Mesenchymal stem cell (in vitro differentiated cells and primary cell): Measurements from ENCODE around the gene ABCA4.

ENCODE experiments used
- DNase-seq: peaks from one replicate; pipeline ENCODE4 v3.0.0-alpha.2; 2013
- H2AFZ ChIP-seq: one replicate; pipeline ENCODE4 v1.6.1; 2013; ENCODE audit warnings: low read depth, mild to moderate bottlenecking, control low read depth, inconsistent platforms, low read length, moderate library complexity
- H2AK5ac ChIP-seq: 2 replicates; pipeline ENCODE4 v1.6.1; 2013; ENCODE audit warnings: low read length, moderate library complexity, mild to moderate bottlenecking, inconsistent platforms; ENCODE audit not compliant: severe bottlenecking
- H2BK120ac ChIP-seq: one replicate; pipeline ENCODE4 v1.6.1; 2013; ENCODE audit warnings: low read depth, mild to moderate bottlenecking, inconsistent platforms, low read length, moderate library complexity
- H2BK12ac ChIP-seq, 2 experiments: one replicate each; pipeline ENCODE4 v1.6.1; 2013; ENCODE audit warnings: inconsistent platforms in 2 of 2, low read length in 2 of 2, mild to moderate bottlenecking in 2 of 2, moderate library complexity in 2 of 2, control low read depth in 1 of 2
- H2BK15ac ChIP-seq: one replicate; pipeline ENCODE4 v1.6.1; 2013; ENCODE audit warnings: mild to moderate bottlenecking, low read depth, inconsistent platforms; ENCODE audit not compliant: poor library complexity, severe bottlenecking
- H2BK5ac ChIP-seq: 2 replicates; pipeline ENCODE4 v1.6.1; 2013; ENCODE audit warnings: low read depth, mild to moderate bottlenecking, low read length, control low read depth, inconsistent platforms; ENCODE audit not compliant: poor library complexity, severe bottlenecking
- H3K14ac ChIP-seq, 2 experiments: one replicate each; pipeline ENCODE4 v1.6.1; 2013; ENCODE audit warnings: inconsistent platforms in 2 of 2, low read length in 2 of 2, control low read depth in 1 of 2, mild to moderate bottlenecking in 1 of 2, moderate library complexity in 1 of 2
- H3K18ac ChIP-seq, 2 experiments: one replicate each; pipeline ENCODE4 v1.6.1; 2013; ENCODE audit warnings: inconsistent platforms in 2 of 2, low read length in 2 of 2, control low read depth in 1 of 2, low read depth in 1 of 2, mild to moderate bottlenecking in 1 of 2
- H3K23ac ChIP-seq, 2 experiments: one replicate each; pipeline ENCODE4 v1.6.1; 2013; ENCODE audit warnings: inconsistent platforms in 2 of 2, low read length in 2 of 2, mild to moderate bottlenecking in 2 of 2, moderate library complexity in 2 of 2, control low read depth in 1 of 2
- H3K27ac ChIP-seq: 2 replicates; pipeline ENCODE4 v1.5.1; 2013; ENCODE audit warnings: mild to moderate bottlenecking, moderate library complexity, low read length, control low read depth, inconsistent platforms; ENCODE audit not compliant: poor library complexity, severe bottlenecking
- H3K27me3 ChIP-seq, 2 experiments: 2 replicates each; pipeline versions ENCODE4 v1.6.1 to v1.7.0; 2013; ENCODE audit warnings: low read length in 2 of 2, mild to moderate bottlenecking in 2 of 2, moderate library complexity in 2 of 2, control low read depth in 1 of 2, inconsistent platforms in 1 of 2; ENCODE audit not compliant: control insufficient read depth in 1 of 2, insufficient read depth in 1 of 2
- H3K36me3 ChIP-seq, 2 experiments: 2 replicates each; pipeline versions ENCODE4 v1.6.1 to v1.7.0; 2013; ENCODE audit warnings: low read length in 2 of 2, control low read depth in 1 of 2, inconsistent platforms in 1 of 2, low read depth in 1 of 2, mild to moderate bottlenecking in 1 of 2; ENCODE audit not compliant: insufficient read depth in 2 of 2, control insufficient read depth in 1 of 2
- H3K4ac ChIP-seq, 2 experiments: one replicate each; pipeline ENCODE4 v1.6.1; 2013; ENCODE audit warnings: inconsistent platforms in 2 of 2, low read length in 2 of 2, mild to moderate bottlenecking in 2 of 2, moderate library complexity in 2 of 2, control low read depth in 1 of 2, low read depth in 1 of 2
- H3K4me1 ChIP-seq: 2 replicates; pipeline ENCODE4 v1.6.1; 2013; ENCODE audit warnings: low read depth, low read length, control low read depth; ENCODE audit not compliant: control insufficient read depth, insufficient read depth
- H3K4me2 ChIP-seq: 2 replicates; pipeline ENCODE4 v1.6.1; 2013; ENCODE audit warnings: low read length, mild to moderate bottlenecking, inconsistent platforms; ENCODE audit not compliant: poor library complexity, severe bottlenecking
- H3K4me3 ChIP-seq, 2 experiments: 2 replicates each; pipeline versions ENCODE4 v1.5.1 to v1.7.0; 2013; ENCODE audit warnings: low read length in 2 of 2, mild to moderate bottlenecking in 2 of 2, control low read depth in 1 of 2, low read depth in 1 of 2; ENCODE audit not compliant: insufficient read depth in 1 of 2
- H3K79me1 ChIP-seq: replicated peaks from 2 replicates; pipeline ENCODE4 v1.6.1; 2013; ENCODE audit warnings: mild to moderate bottlenecking, control low read depth, low read length, inconsistent platforms; ENCODE audit not compliant: poor library complexity, severe bottlenecking
- H3K9ac ChIP-seq: 2 replicates; pipeline ENCODE4 v1.7.0; 2013; ENCODE audit warnings: mild to moderate bottlenecking, low read length, moderate library complexity
- H3K9me3 ChIP-seq: 2 replicates; pipeline ENCODE4 v1.7.0; 2013; ENCODE audit warnings: mild to moderate bottlenecking, low read length; ENCODE audit not compliant: control insufficient read depth
- H4K8ac ChIP-seq: one replicate; pipeline ENCODE4 v1.6.1; 2013; ENCODE audit warnings: inconsistent platforms, mild to moderate bottlenecking, low read length, moderate library complexity
- H4K91ac ChIP-seq: one replicate; pipeline ENCODE4 v1.6.1; 2013; ENCODE audit warnings: mild to moderate bottlenecking, low read length, inconsistent platforms
- WGBS: methylation state at CpG from one replicate; pipeline ENCODE4 v1.1.7; 2013; ENCODE audit warnings: mixed read lengths; 5-methylcytosine and 5-hydroxymethylcytosine counted together

ABCA4 gene

DNA sequence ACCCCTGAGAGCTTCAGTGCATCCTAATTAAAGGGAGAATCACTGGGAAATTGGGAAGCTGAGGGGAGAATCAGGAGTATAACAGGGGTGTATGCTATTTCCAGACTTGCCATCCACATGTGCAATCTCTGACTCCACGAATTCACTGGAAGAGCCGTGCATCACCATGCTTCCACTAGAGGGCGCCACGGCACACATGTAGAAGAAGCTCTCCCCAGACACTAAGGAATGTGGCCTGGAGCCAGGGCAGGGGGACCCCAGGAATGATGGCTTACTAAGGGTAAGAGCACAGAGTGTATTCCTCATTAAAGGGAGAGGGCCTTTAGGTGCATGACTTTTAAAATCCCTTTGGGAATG, 81.5 kb downstream of the ABCA4 start:
- Histone ChIP-seq H3K4me1 (peaks cover 14% of the 10 kb centered on the region), H3K36me3 (no peaks in the 10 kb centered on the region), H3K9me3 (no peaks in the 10 kb centered on the region), H2AK5ac (no peak overlapping the region), H3K9ac (no peak overlapping the region), H2BK5ac (no peak overlapping the region), H3K27ac (no peak overlapping the region), H3K79me1 (peaks cover 9% of the 10 kb centered on the region), H2BK120ac (no peak overlapping the region), H3K4me3 (no peak overlapping the region), H3K27me3 (peaks cover 0 to 9% of the 10 kb centered on the region in 2 experiments), H4K91ac (no peak overlapping the region), H3K18ac (peak overlapping the region in 1 of 2 experiments; percentile 0), H3K4ac (no peak overlapping the region), H2BK15ac (no peak overlapping the region), H2BK12ac (peak overlapping the region in 1 of 2 experiments; percentile 29), H2AFZ (no peak overlapping the region), H3K14ac (no peak overlapping the region), H3K23ac (no peak overlapping the region), H3K4me2 (no peak overlapping the region), H4K8ac (no peak overlapping the region)
- DNase-seq, result peak; percentile 78
- WGBS, result 2% methylated on average over 4 of the region's 4 CpGs

DNA sequence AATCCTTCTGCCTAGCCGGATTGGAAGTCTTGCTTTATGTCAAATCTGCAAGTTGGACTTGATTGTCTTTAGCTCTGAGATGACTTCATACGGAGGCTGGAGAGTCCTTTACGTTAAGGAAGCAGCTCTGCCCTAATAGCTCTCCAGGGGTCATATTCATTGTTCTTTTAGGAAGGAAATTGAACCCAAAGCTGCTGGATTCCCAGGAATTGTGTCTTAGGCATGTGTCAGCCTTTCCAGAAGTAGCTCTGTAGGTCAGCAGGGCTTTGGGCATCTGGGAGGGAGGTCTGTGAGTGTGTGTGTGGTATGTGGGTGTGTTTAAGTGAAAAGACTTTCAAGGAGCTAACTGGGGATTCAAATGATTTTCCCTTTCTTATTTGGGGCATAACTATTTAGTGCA, 82.4 kb downstream of the ABCA4 start:
- Histone ChIP-seq H3K79me1 (peaks cover 9% of the 10 kb centered on the region), H3K27me3 (peaks cover 0 to 9% of the 10 kb centered on the region in 2 experiments), H3K36me3 (no peaks in the 10 kb centered on the region), H2BK5ac (no peak overlapping the region), H2BK12ac (peak overlapping the region in 1 of 2 experiments; percentile 32), H3K9me3 (no peaks in the 10 kb centered on the region), H3K4me2 (no peak overlapping the region), H3K4me3 (no peak overlapping the region), H3K4ac (no peak overlapping the region), H4K91ac (no peak overlapping the region), H3K9ac (no peak overlapping the region), H3K18ac (peak overlapping the region in 1 of 2 experiments; percentile 11), H3K27ac (no peak overlapping the region), H3K4me1 (peaks cover 10% of the 10 kb centered on the region), H3K14ac (no peak overlapping the region), H4K8ac (no peak overlapping the region), H2AFZ (no peak overlapping the region), H3K23ac (no peak overlapping the region), H2BK15ac (no peak overlapping the region), H2AK5ac (no peak overlapping the region), H2BK120ac (no peak overlapping the region)
- peak; percentile 71 for DNase-seq
- 35% methylated on average over 3 of the region's 3 CpGs for WGBS

GRCh38 chr1:94037392-94038229, 83.3 kb downstream of the ABCA4 start:
- H3K4ac ChIP-seq, result peak overlapping the region in 1 of 2 experiments; percentile 9
- H4K91ac ChIP-seq, result no peak overlapping the region
- peak overlapping the region; percentile 61 to 76 for H2BK12ac ChIP-seq
- H2BK5ac ChIP-seq, result no peak overlapping the region
- H3K27ac ChIP-seq, result no peak overlapping the region
- peaks cover 9% of the 10 kb centered on the region for H3K79me1 ChIP-seq
- H3K4me1 ChIP-seq, result peaks cover 7% of the 10 kb centered on the region
- 93% methylated on average over 7 of the region's 9 CpGs for WGBS
- H3K9me3 ChIP-seq, result no peaks in the 10 kb centered on the region
- H3K14ac ChIP-seq, result no peak overlapping the region
- no peak overlapping the region for H3K23ac ChIP-seq
- no peaks in the 10 kb centered on the region for H3K36me3 ChIP-seq
- no peak overlapping the region for H2BK15ac ChIP-seq
- peaks cover 0 to 9% of the 10 kb centered on the region in 2 experiments for H3K27me3 ChIP-seq
- H2AFZ ChIP-seq, result no peak overlapping the region
- H4K8ac ChIP-seq, result no peak overlapping the region
- no peak overlapping the region for H2AK5ac ChIP-seq
- no peak overlapping the region for H3K9ac ChIP-seq
- no peak overlapping the region for H3K4me3 ChIP-seq
- H3K4me2 ChIP-seq, result no peak overlapping the region
- H3K18ac ChIP-seq, result peak overlapping the region in 1 of 2 experiments; percentile 41
- no peak overlapping the region for H2BK120ac ChIP-seq
- no peak for DNase-seq

DNA sequence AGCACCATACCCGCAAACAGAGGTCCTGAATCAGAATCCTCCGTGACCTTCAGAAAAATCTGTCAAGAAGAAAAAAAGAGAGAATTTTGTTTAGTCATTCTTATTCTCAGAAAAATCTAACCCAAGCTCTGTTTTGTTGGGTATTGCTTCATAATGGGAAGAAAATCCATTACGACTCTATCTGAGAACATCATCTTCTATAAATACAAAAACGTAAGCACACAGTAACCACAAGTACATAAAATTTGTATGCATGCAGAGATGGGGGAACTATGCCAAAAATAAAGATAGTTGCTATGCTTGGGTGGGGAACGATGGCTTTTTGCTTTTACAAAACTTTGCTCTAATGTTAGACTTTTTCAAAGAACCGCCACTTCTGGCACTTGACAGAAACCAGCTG, 84.2 kb downstream of the ABCA4 start:
- Histone ChIP-seq H2BK15ac (no peak overlapping the region), H3K9me3 (no peaks in the 10 kb centered on the region), H3K14ac (no peak overlapping the region), H2AK5ac (no peak overlapping the region), H2BK120ac (no peak overlapping the region), H2BK12ac (peak overlapping the region in 1 of 2 experiments; percentile 76), H2BK5ac (no peak overlapping the region), H3K4me1 (peaks cover 8% of the 10 kb centered on the region), H3K27me3 (peaks cover 0 to 9% of the 10 kb centered on the region in 2 experiments), H4K8ac (no peak overlapping the region), H3K23ac (no peak overlapping the region), H3K9ac (no peak overlapping the region), H3K27ac (no peak overlapping the region), H3K4ac (no peak overlapping the region), H3K4me3 (no peak overlapping the region), H2AFZ (no peak overlapping the region), H4K91ac (no peak overlapping the region), H3K36me3 (no peaks in the 10 kb centered on the region), H3K18ac (no peak overlapping the region), H3K4me2 (no peak overlapping the region), H3K79me1 (peaks cover 6% of the 10 kb centered on the region)
- DNase-seq, result peak; percentile 93
- 68% methylated on average over 2 of the region's 6 CpGs for WGBS
